H1 (cell line): ENCODE data around the gene RABL6. TPM values are rescaled to one million over a fixed set of nuclear protein-coding genes. Genes with fewer than 3 reads are reported as not detected.

Experiments
- CTCF ChIA-PET: fragments of 300-600 bp; sonication (Branson Sonifier 250); formaldehyde crosslinking; loops from one replicate; lab custom pipeline; 2021; ENCODE audit not compliant: partially characterized antibody; lab: Charles Lee
- POLR2A ChIA-PET: fragments of 300-600 bp; sonication (Branson Sonifier 250); formaldehyde crosslinking; loops from one replicate; lab custom pipeline; 2021; ENCODE audit warnings: inconsistent platforms; ENCODE audit not compliant: partially characterized antibody; lab: Charles Lee
- DNase-seq, 2 experiments: peaks; one replicate each; pipeline versions ENCODE4 v3.0.0 to v3.0.0-alpha.2; 2010 to 2022; ENCODE audit warnings: low spot score in 2 of 2, low read depth in 1 of 2, mixed read lengths in 1 of 2
- FAIRE-seq: peaks from 2 replicates; lab custom pipeline; 2011; peaks lifted over from hg19 to GRCh38; lab: Jason Lieb, UNC
- H2AFZ ChIP-seq: 2 replicates; pipeline ENCODE4 v1.8.1; 2012; ENCODE audit warnings: low read length, inconsistent platforms
- H2AK5ac ChIP-seq: 2 replicates; pipeline ENCODE4 v1.6.1; 2013; ENCODE audit warnings: low read depth, low read length
- H2BK120ac ChIP-seq: replicated peaks from 2 replicates; pipeline ENCODE3; 2013; ENCODE audit warnings: low read depth, low read length, inconsistent platforms
- H2BK12ac ChIP-seq: 2 replicates; pipeline ENCODE4 v1.6.1; 2013; ENCODE audit warnings: low read depth, low read length
- H2BK15ac ChIP-seq: 2 replicates; pipeline ENCODE4 v1.6.1; 2013; ENCODE audit warnings: low read length
- H2BK20ac ChIP-seq: 2 replicates; pipeline ENCODE4 v1.6.1; 2013; ENCODE audit warnings: low read length
- H2BK5ac ChIP-seq: 2 replicates; pipeline ENCODE4 v1.6.1; 2013; ENCODE audit warnings: low read depth, low read length
- H3K14ac ChIP-seq: 2 replicates; pipeline ENCODE4 v1.6.1; 2013; ENCODE audit warnings: inconsistent platforms; ENCODE audit not compliant: insufficient read length
- H3K18ac ChIP-seq: 2 replicates; pipeline ENCODE4 v1.6.1; 2013; ENCODE audit warnings: low read length; ENCODE audit errors: extremely low read depth
- H3K23ac ChIP-seq: 2 replicates; pipeline ENCODE4 v1.6.1; 2013; ENCODE audit warnings: inconsistent platforms; ENCODE audit not compliant: insufficient read length
- H3K23me2 ChIP-seq: 2 replicates; pipeline ENCODE4 v1.6.1; 2013; ENCODE audit warnings: low read depth, low read length
- H3K27ac ChIP-seq: 2 replicates; pipeline ENCODE4 v1.6.1; 2011; ENCODE audit warnings: low read depth, low read length, inconsistent platforms
- H3K27me3 ChIP-seq, 4 experiments: replicated peaks in 1 of 4; 1 replicate in 1 of 4; 2 replicates in 3 of 4; pipeline versions ENCODE4 v1.6.1 to v1.8.1; 2011 to 2013; ENCODE audit warnings: low read length in 3 of 4, mild to moderate bottlenecking in 3 of 4, inconsistent platforms in 2 of 4, mixed read lengths in 2 of 4, moderate library complexity in 1 of 4; ENCODE audit not compliant: control insufficient read depth in 3 of 4, insufficient read depth in 3 of 4; ENCODE audit errors: extremely low read depth in 1 of 4
- H3K36me3 ChIP-seq, 4 experiments: 2 replicates each; pipeline versions ENCODE4 v1.6.1 to v1.8.1; 2011 to 2013; ENCODE audit warnings: mild to moderate bottlenecking in 4 of 4, low read length in 3 of 4, moderate library complexity in 2 of 4, control low read depth in 1 of 4, inconsistent platforms in 1 of 4; ENCODE audit not compliant: insufficient read depth in 4 of 4, control insufficient read depth in 2 of 4
- H3K4ac ChIP-seq: replicated peaks from 2 replicates; pipeline ENCODE3; 2013; ENCODE audit warnings: low read length, low read depth, mixed read lengths, inconsistent platforms; ENCODE audit not compliant: insufficient read length
- H3K4me1 ChIP-seq, 4 experiments: replicated peaks in 1 of 4; 1 replicate in 1 of 4; 2 replicates in 3 of 4; pipeline versions ENCODE4 v1.6.1 to v1.8.1; 2011 to 2013; ENCODE audit warnings: low read length in 3 of 4, inconsistent platforms in 2 of 4, mixed read lengths in 1 of 4; ENCODE audit not compliant: insufficient read depth in 4 of 4, control insufficient read depth in 3 of 4
- H3K4me2 ChIP-seq, 2 experiments: 2 replicates each; pipeline versions ENCODE4 v1.6.1 to v1.8.1; 2011 to 2013; ENCODE audit warnings: low read depth in 2 of 2, low read length in 2 of 2, control low read depth in 1 of 2, inconsistent platforms in 1 of 2, mild to moderate bottlenecking in 1 of 2; ENCODE audit not compliant: insufficient read depth in 1 of 2
- H3K4me3 ChIP-seq, 4 experiments: fragments of 200-600, 300-600 bp in 1 of 4; sonication (generic), shearing (Covaris generic), sonication (Bioruptor Twin) in 1 of 4; 2 replicates each; pipeline versions ENCODE4 v1.5.1 to v1.8.1; 2011 to 2016; ENCODE audit warnings: low read length in 4 of 4, low read depth in 3 of 4, control low read depth in 2 of 4, inconsistent platforms in 2 of 4, mild to moderate bottlenecking in 2 of 4, mixed read lengths in 1 of 4, moderate library complexity in 1 of 4; ENCODE audit not compliant: insufficient read depth in 2 of 4; ENCODE audit errors: extremely low read depth in 1 of 4
- H3K56ac ChIP-seq: replicated peaks from 2 replicates; pipeline ENCODE3; 2013; ENCODE audit warnings: low read depth, mild to moderate bottlenecking, mixed read lengths, low read length, inconsistent platforms; ENCODE audit not compliant: insufficient read length
- H3K79me1 ChIP-seq: 2 replicates; pipeline ENCODE4 v1.6.1; 2013; ENCODE audit warnings: low read depth, low read length, control low read depth
- H3K79me2 ChIP-seq, 2 experiments: 2 replicates each; pipeline versions ENCODE4 v1.6.1 to v1.8.1; 2012 to 2013; ENCODE audit warnings: low read length in 2 of 2, mild to moderate bottlenecking in 2 of 2, inconsistent platforms in 1 of 2; ENCODE audit not compliant: insufficient read depth in 2 of 2, control insufficient read depth in 1 of 2
- H3K9ac ChIP-seq, 4 experiments: replicated peaks in 1 of 4; 1 replicate in 1 of 4; 2 replicates in 3 of 4; pipeline versions ENCODE4 v1.6.1 to v1.8.1; 2011 to 2013; ENCODE audit warnings: low read depth in 3 of 4, low read length in 3 of 4, control low read depth in 2 of 4, mild to moderate bottlenecking in 2 of 4, moderate library complexity in 2 of 4, inconsistent platforms in 1 of 4; ENCODE audit errors: extremely low read depth in 1 of 4
- H3K9me3 ChIP-seq, 2 experiments: 2 replicates each; pipeline versions ENCODE4 v1.6.1 to v1.8.1; 2012 to 2013; ENCODE audit warnings: mild to moderate bottlenecking in 2 of 2, moderate library complexity in 2 of 2, control low read depth in 1 of 2, inconsistent platforms in 1 of 2, low read depth in 1 of 2, low read length in 1 of 2, mixed read lengths in 1 of 2; ENCODE audit not compliant: insufficient read depth in 2 of 2
- H4K20me1 ChIP-seq, 2 experiments: replicated peaks in 1 of 2; 2 replicates each; pipeline versions ENCODE3 to v1.8.1; 2011 to 2013; ENCODE audit warnings: inconsistent platforms in 2 of 2, low read length in 2 of 2, mild to moderate bottlenecking in 1 of 2; ENCODE audit not compliant: insufficient read depth in 2 of 2, control insufficient read depth in 1 of 2
- H4K5ac ChIP-seq: 2 replicates; pipeline ENCODE4 v1.6.1; 2013; ENCODE audit warnings: low read length, low read depth, mixed read lengths, inconsistent platforms; ENCODE audit not compliant: insufficient read length
- H4K8ac ChIP-seq: 2 replicates; pipeline ENCODE4 v1.8.0; 2013; ENCODE audit warnings: mild to moderate bottlenecking, moderate library complexity, low read length, inconsistent platforms; ENCODE audit not compliant: insufficient read depth; ENCODE audit errors: extremely low read depth
- H4K91ac ChIP-seq: replicated peaks from 2 replicates; pipeline ENCODE3; 2013; ENCODE audit warnings: low read length, mixed read lengths, inconsistent platforms; ENCODE audit not compliant: insufficient read length
- EP300 ChIP-seq, 2 experiments: IDR thresholded peaks; 1 replicate in 1 of 2; 2 replicates in 1 of 2; pipeline ENCODE4 v1.6.1; 2011 to 2012; ENCODE audit warnings: low read depth in 2 of 2, low read length in 2 of 2, mild to moderate bottlenecking in 2 of 2, borderline replicate concordance in 1 of 2, inconsistent platforms in 1 of 2, moderate library complexity in 1 of 2
- KDM5A ChIP-seq: fragments of 200-600 bp; IDR thresholded peaks from 2 replicates; pipeline ENCODE4 v1.7.1; 2012; ENCODE audit warnings: mild to moderate bottlenecking, low read length, inconsistent platforms, mixed read lengths
- MAFK ChIP-seq: IDR thresholded peaks from 2 replicates; pipeline ENCODE4 v1.6.1; 2012; ENCODE audit warnings: low read depth, mild to moderate bottlenecking, improper control_type of control experiment, low read length
- RNF2 ChIP-seq: fragments of 200-900, 300-1000 bp; sonication (generic); IDR thresholded peaks from 2 replicates; pipeline ENCODE4 v1.7.1; 2016; ENCODE audit warnings: borderline replicate concordance, low read depth, mild to moderate bottlenecking, antibody characterized with exemption, low read length; ENCODE audit not compliant: poor library complexity, severe bottlenecking; ENCODE audit errors: missing control alignments
- SIN3A ChIP-seq, 2 experiments: IDR thresholded peaks in 1 of 2; conservative IDR thresholded peaks in 1 of 2; 2 replicates each; pipeline ENCODE4 v1.6.1; 2011 to 2012; ENCODE audit warnings: low read length in 2 of 2, improper control_type of control experiment in 1 of 2, low read depth in 1 of 2, mild to moderate bottlenecking in 1 of 2
- SUZ12 ChIP-seq: fragments of 200-600 bp; sonication (generic); IDR thresholded peaks from 2 replicates; pipeline ENCODE4 v1.6.1; 2012; ENCODE audit warnings: mild to moderate bottlenecking, inconsistent platforms, low read length, moderate library complexity, mixed read lengths
- WGBS, 2 experiments: shearing (Covaris generic) in 1 of 2; methylation state at CpG; one replicate each; pipeline versions ENCODE4 v1.1.6 to v1.1.7; 2013 to 2015; ENCODE audit warnings: low lambda C conversion rate in 2 of 2, mixed read lengths in 2 of 2, inconsistent platforms in 1 of 2, low coverage in 1 of 2, missing lambda C conversion rate in 1 of 2; ENCODE audit not compliant: insufficient replicate concordance in 2 of 2, insufficient coverage in 1 of 2, insufficient read length in 1 of 2; ENCODE audit errors: extremely low coverage in 1 of 2, missing lambda C conversion rate in 1 of 2; 5-methylcytosine and 5-hydroxymethylcytosine counted together
- polyA plus RNA-seq, 7 experiments: library from polyadenylated mRNA; depleted of rRNA in 3 of 7; stranded (reverse) in 5 of 7; unstranded in 2 of 7; fragments of >200 nt in 5 of 7; fragments of 200-250 nt in 2 of 7; gene quantifications; 1 replicate in 5 of 7; 2 replicates in 1 of 7; 4 replicates in 1 of 7; pipeline versions ENCODE4 v1.2.1 to v1.2.3, GENCODE V29; 2011 to 2013; ENCODE audit warnings: missing spikeins in 2 of 7, mixed read lengths in 2 of 7
- total RNA-seq: library from RNA; stranded (reverse); fragmentation: NEBNext Ultra II Directional; extraction: Animal tissue kit (Norgen Biotek cat#: 25700); gene quantifications from 2 replicates; pipeline ENCODE4 v1.2.1, GENCODE V29; 2021
- TF ChIP-seq, protein P1 (sequence below): IDR thresholded peaks from 2 replicates; pipeline ENCODE4 v1.6.1; 2012; ENCODE audit warnings: low read length, inconsistent platforms

Gene RABL6
- total and polyA plus RNA-seq, 2 of the 8 experiments (the other 6 are each of a cell fraction or from before 2014, with no cell fraction given) = 70.1 to 130 TPM

DNA sequence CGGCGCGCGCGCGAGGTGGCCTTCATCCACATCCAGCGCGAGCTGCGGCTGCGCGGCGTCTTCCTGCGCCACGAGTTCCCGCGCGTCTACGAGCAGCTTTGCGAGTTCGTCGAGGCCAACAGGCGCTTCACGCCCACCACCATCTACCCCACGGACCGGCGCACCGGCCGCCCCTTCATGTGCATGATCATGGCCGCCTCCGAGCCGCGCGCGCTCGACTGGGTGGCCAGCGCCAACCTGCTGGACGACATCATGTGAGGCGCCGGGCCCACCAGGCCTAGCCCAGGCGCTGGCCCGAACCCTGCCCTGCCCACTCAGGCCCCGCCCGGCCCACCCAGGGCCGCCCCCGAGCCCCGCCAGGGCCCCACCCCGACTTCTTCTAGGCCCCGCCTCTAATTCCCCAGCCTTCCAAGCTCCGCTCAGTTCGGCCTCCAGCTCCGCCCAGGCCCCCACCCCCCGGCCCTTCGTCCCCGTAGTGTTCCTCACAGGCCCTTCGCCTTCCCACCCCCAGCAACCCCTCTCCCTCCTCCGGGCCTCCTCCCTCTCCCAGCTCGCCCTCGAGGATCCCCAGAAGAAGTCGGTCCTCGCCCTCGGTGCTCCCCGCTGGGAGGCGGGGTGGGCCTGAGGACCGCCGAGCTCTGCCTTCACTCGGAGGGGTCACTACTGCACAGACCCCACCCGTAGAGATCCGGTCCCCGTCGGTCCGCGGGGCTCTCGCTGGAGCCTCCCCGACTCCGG lies 39.5 kb downstream of the RABL6 start:
- Histone ChIP-seq H2AK5ac (no peak overlapping the region), H3K4ac (peak overlapping the region; percentile 69), H2BK120ac (no peak overlapping the region), H4K8ac (peak overlapping the region; percentile 57; the same call in 1 of the 2 replicates), H4K20me1 (peaks cover 7 to 8% of the 10 kb centered on the region in 2 experiments), H3K9ac (peak overlapping the region in 3 of 4 experiments; percentile 65 to 73 (median 65); a peak in 6 of 7 replicates), H3K56ac (peak overlapping the region; percentile 71), H3K27me3 (peaks cover 2 to 12% (median 7%) of the 10 kb centered on the region in 4 experiments; a peak in 6 of 7 replicates), H3K4me2 (peak overlapping the region; percentile 75 to 94), H3K79me2 (no peaks in the 10 kb centered on the region), H3K4me1 (peaks cover 0 to 21% (median 9%) of the 10 kb centered on the region in 4 experiments; a peak in 5 of 7 replicates), H3K27ac (no peak overlapping the region), H2BK12ac (0 out of 2 replicates have a peak overlapping the region, but pooled peaks have one; percentile 68), H3K9me3 (no peaks in the 10 kb centered on the region; a peak in 1 of 4 replicates), H3K4me3 (peak overlapping the region; percentile 81 to 89 (median 83)), H4K91ac (peak overlapping the region; percentile 100), H2BK5ac (peak overlapping the region; percentile 98; the same call in 1 of the 2 replicates), H3K14ac (no peak overlapping the region), H3K23ac (no peak overlapping the region), H3K36me3 (peaks cover 0 to 7% (median 3%) of the 10 kb centered on the region in 4 experiments; a peak in 4 of 8 replicates), H4K5ac (peak overlapping the region; percentile 86), H2BK20ac (no peak overlapping the region), H3K79me1 (no peaks in the 10 kb centered on the region; the same call in 1 of the 2 replicates), H2BK15ac (no peak overlapping the region; the same call in 1 of the 2 replicates), H2AFZ (no peak overlapping the region; the same call in 1 of the 2 replicates), H3K18ac (peak overlapping the region; percentile 78; the same call in 1 of the 2 replicates), H3K23me2 (peaks cover 13% of the 10 kb centered on the region)
- ChIA-PET CTCF (interaction anchor here (0.8 to 2.6 kb wide), 8 partner anchors 28 to 202 kb away, joined by 3 to 7 read pairs (median 5); partner anchors contain the start of genes C8G and FBXW5), POLR2A (interaction anchor here (0.7 to 20.5 kb wide), 22 partner anchors 10 to 431 kb away, joined by 3 to 248 read pairs (median 4); partner anchors contain the start of genes CLIC3, EDF1, FBXW5 and MAMDC4)
- WGBS, 2 experiments = 3% methylated on average over 34 of the region's 75 CpGs; no CpG with 5 or more reads in 1 of the 2 experiments
- FAIRE-seq = no peak
- peak in 1 of 2 experiments; percentile 86 for DNase-seq
- TF ChIP-seq SIN3A (conservative IDR thresholded peaks at IDR 0.05 in 1 of 2, IDR thresholded peaks at IDR 0.05 in 1 of 2; ENCODE audit: low read depth in 1 of 2, low read length in 2 of 2) = no peak; a peak in 1 of 4 replicates
- TF ChIP-seq, protein P1, sequence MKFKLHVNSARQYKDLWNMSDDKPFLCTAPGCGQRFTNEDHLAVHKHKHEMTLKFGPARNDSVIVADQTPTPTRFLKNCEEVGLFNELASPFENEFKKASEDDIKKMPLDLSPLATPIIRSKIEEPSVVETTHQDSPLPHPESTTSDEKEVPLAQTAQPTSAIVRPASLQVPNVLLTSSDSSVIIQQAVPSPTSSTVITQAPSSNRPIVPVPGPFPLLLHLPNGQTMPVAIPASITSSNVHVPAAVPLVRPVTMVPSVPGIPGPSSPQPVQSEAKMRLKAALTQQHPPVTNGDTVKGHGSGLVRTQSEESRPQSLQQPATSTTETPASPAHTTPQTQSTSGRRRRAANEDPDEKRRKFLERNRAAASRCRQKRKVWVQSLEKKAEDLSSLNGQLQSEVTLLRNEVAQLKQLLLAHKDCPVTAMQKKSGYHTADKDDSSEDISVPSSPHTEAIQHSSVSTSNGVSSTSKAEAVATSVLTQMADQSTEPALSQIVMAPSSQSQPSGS = no peak
- TF ChIP-seq RNF2 = no peak
- 0 out of 2 replicates have a peak, but pooled peaks have one; percentile 38 for TF ChIP-seq SUZ12
- TF ChIP-seq MAFK = no peak
- no peak for TF ChIP-seq EP300 (IDR thresholded peaks at IDR 0.05; ENCODE audit: borderline replicate concordance in 1 of 2, low read depth in 2 of 2, low read length in 2 of 2)
- no peak for TF ChIP-seq KDM5A
